ENCODE measurements around the gene LHX6. TPM values are rescaled to one million over a fixed set of nuclear protein-coding genes. Genes with fewer than 3 reads are reported as not detected.

Gene LHX6
- total RNA-seq, 1 experiment from 2014 or later, result 6.1 TPM

DNA sequence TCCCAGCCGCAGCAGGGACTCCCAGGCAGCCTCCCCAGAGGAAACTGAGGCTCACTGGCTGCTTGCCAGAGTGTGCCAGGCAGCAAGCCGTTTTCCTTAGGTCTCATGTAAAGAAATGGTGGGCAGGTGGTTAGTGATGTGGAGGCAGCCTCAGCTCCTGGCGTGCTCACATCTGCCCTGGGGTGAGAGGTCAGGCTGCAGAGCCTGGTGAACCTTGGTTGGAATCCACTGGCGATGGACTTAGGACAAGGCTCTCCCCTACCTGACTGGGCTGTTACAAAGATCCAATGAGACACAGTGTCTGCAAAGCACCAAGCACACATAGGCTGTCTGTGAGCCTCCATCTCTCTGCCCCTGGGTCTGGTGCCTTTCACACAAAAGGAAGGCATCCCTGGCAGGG, 30.9 kb downstream of the LHX6 start:
- no peaks in the 10 kb centered on the region for H3K27me3 ChIP-seq
- H3K4me3 ChIP-seq, result no peak overlapping the region
- H3K4me1 ChIP-seq, result peaks cover 4% of the 10 kb centered on the region
- no peaks in the 10 kb centered on the region for H3K9me3 ChIP-seq (replicated peaks)
- no peak for DNase-seq
- no peaks in the 10 kb centered on the region for H3K36me3 ChIP-seq
- H3K27ac ChIP-seq, result no peak overlapping the region

DNA sequence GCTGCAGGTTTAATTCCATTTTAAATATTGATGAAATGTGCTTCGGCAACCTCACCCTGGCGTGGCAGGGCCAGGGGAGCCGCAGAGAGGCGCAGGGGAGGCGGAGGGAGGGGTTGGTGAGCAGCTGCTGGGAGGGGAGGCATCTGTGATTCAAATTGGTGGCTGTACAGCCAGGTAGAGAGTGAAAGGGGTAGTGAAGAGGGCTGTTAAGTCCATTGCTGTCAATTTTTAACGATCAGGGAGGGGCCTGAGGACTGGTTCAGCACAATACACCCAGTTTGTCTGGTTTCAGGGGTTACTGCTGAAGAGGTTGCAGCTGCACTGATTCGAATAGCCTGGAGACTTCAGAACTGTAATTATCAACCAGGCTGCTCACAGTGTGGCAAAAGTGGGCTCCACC, 31.3 kb downstream of the LHX6 start:
- Histone ChIP-seq H3K27me3 (no peaks in the 10 kb centered on the region), H3K36me3 (no peaks in the 10 kb centered on the region), H3K27ac (no peak overlapping the region), H3K4me3 (no peak overlapping the region), H3K9me3 (replicated peaks) (no peaks in the 10 kb centered on the region), H3K4me1 (peaks cover 8% of the 10 kb centered on the region)
- no peak for DNase-seq

DNA sequence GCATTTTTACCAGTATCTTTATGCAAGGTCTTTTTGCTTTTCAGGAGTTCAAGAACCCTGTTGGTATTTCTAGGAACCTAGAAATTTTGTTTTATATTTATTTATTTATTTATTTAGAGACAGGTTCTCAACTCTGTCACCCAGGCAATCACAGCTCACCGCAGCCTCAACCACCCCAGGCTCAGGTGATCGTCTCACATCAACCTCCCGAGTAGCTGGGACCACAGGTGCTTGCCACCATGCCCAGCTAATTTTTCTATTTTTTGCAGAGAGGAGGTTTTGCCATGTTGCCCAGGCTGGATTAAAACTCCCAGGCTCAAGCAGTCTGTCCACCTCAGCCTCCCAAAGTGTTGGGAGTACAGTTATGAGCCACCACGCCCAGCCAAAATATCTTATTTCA, 32.9 kb downstream of the LHX6 start:
- no peaks in the 10 kb centered on the region for H3K27me3 ChIP-seq
- H3K4me3 ChIP-seq, result no peak overlapping the region
- peaks cover 12% of the 10 kb centered on the region for H3K4me1 ChIP-seq
- DNase-seq, result no peak
- H3K36me3 ChIP-seq, result no peaks in the 10 kb centered on the region
- H3K9me3 ChIP-seq (replicated peaks), result no peaks in the 10 kb centered on the region
- no peak overlapping the region for H3K27ac ChIP-seq

DNA sequence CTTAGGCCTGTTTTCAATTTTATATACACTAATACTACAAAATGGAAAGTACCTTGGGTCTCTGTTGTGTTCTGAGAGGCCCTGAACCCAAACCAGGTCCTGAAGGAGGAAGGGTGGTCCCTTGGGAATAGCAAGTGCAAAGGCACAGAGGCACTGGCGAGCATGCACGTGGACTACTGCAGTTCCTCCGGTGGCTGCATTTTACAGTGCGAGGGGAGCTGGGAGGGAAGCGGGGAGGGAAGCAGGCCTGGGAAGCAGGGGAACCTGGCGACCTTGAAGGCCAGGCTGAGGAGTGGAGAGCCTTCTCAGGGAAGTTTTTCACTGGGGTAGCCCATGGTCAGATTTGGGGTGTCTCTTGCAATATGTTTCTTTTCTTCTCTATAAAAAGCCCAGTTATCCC, 35.1 kb downstream of the LHX6 start:
- H3K4me1 ChIP-seq, result peaks cover 12% of the 10 kb centered on the region
- H3K27me3 ChIP-seq, result no peaks in the 10 kb centered on the region
- no peaks in the 10 kb centered on the region for H3K9me3 ChIP-seq (replicated peaks)
- no peak overlapping the region for H3K4me3 ChIP-seq
- DNase-seq, result no peak
- H3K36me3 ChIP-seq, result no peaks in the 10 kb centered on the region
- H3K27ac ChIP-seq, result no peak overlapping the region

DNA sequence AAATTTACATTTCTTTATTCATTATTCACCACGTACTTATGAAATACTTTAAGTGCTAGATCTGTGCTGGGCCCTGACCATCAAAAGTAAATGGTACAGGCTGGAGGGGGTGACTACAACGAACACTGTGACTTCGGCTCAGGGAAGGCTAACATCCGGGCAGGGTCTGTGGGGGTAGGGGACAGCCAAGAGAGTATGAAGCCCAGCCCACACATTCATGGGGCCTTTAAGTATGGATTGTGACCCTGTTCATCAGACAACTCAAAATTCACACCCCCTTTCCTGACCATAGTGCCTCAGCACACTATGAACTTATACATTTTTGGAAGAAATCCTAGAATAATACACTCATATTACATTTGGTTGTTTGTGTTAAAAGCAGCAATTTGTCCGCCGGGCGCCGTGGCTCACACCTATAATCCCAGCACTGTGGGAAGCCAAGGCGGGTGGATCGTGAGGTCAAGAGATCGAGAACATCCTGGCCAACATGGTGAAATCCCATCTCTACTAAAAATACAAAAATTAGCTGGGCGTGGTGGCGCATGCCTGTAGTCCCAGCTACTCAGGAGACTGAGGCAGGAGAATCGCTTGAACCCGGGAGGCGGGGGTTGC, 35.7 kb downstream of the LHX6 start:
- Histone ChIP-seq H3K9me3 (replicated peaks) (no peaks in the 10 kb centered on the region), H3K4me1 (peaks cover 12% of the 10 kb centered on the region), H3K36me3 (no peaks in the 10 kb centered on the region)

DNA sequence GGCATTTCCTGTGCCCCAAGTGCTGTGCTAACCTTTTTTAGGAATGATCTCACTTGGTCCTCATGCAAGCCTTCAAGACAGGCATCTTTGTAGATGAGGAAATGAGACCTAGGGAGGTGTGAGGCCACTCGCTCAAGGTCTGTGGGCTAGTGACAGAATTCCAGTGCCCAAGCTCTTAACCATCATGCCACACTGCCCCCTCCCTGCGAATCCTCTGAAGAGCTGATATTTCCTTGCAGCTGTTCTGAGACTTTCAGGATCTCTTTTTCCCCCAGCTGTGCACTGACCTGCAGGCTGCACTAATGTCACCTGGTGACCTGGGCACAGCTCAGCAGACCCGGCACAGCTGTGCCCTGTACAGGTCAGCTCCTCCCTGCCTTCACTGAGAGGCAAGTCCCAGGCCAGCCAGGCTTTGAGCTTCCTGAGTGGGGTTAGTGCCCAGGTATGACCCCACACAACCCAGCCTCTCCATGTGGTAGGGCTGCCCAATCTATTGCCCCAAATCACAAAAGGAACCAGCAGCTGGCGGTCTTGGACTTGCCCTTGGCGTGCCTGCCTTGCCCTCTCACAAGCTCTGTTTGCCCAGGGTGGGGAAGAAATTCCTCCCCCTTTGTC, 36.4 kb downstream of the LHX6 start:
- Histone ChIP-seq H3K4me3 (no peak overlapping the region), H3K27ac (no peak overlapping the region), H3K36me3 (no peaks in the 10 kb centered on the region), H3K9me3 (replicated peaks) (no peaks in the 10 kb centered on the region), H3K27me3 (no peaks in the 10 kb centered on the region), H3K4me1 (peaks cover 12% of the 10 kb centered on the region)
- peak in 1 of 2 experiments; percentile 46 for DNase-seq

More for the DNA sequence above, 35.7 kb downstream of the LHX6 start:
- DNase-seq, result peak in 1 of 2 experiments; percentile 26
- Histone ChIP-seq H3K4me3 (no peak overlapping the region), H3K27ac (no peak overlapping the region), H3K27me3 (no peaks in the 10 kb centered on the region)

DNA sequence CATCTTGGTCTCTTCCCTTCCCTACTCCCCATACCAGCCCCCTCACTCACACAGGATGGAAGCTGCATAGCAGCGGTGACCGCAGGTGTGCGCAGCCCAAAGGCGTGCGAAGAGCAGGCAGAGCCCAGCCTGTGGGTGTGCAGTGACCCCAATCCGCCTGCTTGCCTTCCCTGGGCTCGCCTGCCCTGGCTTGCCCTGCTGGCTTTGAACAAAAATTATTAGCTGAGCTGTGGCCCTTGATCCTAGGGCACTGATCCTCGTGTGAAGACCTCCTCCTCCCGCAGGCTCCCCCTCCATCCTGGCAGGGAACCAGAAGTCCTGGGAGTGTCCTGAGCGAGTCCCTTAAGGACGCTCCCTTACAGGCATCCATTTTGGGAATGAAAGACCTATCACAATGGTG, 37.2 kb downstream of the LHX6 start:
- no peak for DNase-seq
- Histone ChIP-seq H3K36me3 (no peaks in the 10 kb centered on the region), H3K27me3 (no peaks in the 10 kb centered on the region), H3K27ac (no peak overlapping the region), H3K4me1 (peaks cover 12% of the 10 kb centered on the region), H3K4me3 (no peak overlapping the region), H3K9me3 (replicated peaks) (no peaks in the 10 kb centered on the region)

DNA sequence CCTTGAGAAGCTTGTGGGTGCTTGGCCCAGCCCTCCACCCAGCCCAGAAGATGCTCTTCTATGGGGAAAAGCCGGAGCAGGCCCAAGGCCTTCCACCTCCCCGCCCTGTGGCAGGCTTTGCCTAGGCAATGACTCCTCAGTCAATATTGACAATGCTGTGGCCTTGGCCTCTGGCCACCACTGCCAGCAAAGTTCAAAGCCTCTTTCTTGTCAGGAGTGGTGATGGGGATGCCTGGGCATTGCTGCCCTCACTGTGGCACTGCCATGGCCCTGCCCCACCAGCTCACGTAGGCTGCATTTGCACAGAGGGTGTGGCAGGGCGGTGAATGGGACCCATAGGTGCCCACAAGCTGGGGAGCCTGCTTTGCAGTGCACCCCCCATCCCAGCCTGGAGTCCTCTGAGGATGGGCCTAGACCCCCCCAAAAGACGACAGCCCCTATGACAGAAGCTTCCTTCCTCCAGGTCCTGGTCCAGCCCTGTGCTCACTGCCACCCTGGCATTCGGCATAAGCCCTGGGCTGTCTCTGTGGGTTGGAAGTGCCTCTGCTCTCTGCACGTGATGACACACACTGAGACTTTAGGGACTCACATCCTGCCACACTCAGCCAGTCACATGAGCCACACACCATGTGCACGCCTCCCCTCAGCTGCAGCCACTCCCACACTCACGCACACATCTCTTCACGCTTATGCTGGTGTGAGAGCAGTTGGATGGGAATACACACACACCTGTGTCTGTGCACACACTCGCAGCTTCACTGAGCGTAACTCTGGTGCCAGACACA, 38.0 kb downstream of the LHX6 start:
- H3K4me1 ChIP-seq, result peaks cover 12% of the 10 kb centered on the region
- no peak for DNase-seq
- H3K27ac ChIP-seq, result no peak overlapping the region
- H3K27me3 ChIP-seq, result no peaks in the 10 kb centered on the region
- H3K4me3 ChIP-seq, result no peak overlapping the region
- H3K9me3 ChIP-seq (replicated peaks), result no peaks in the 10 kb centered on the region
- H3K36me3 ChIP-seq, result no peaks in the 10 kb centered on the region

DNA sequence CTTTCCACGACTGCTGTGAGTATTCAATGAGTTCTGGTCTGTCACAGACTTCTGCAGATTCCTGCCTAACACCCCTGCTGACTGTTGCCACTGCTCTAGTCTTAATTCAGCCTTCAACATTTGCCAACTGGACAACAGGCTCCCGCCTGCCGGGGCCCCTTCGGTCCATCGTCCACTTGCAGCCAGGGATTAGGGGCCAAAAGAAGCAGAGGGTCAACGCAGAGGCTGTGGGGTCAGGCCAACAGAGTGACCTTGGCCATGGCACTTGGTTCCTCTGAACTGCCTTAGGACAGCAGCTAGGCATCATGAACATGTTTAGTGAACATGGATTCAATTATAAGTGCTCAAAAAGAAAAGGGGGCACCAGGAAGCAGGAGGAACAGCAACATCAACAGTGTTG, 40.4 kb downstream of the LHX6 start:
- Histone ChIP-seq H3K27me3 (peaks cover 2% of the 10 kb centered on the region; the same call in 1 of the 2 replicates), H3K9me3 (replicated peaks) (no peaks in the 10 kb centered on the region), H3K27ac (no peak overlapping the region)

DNA sequence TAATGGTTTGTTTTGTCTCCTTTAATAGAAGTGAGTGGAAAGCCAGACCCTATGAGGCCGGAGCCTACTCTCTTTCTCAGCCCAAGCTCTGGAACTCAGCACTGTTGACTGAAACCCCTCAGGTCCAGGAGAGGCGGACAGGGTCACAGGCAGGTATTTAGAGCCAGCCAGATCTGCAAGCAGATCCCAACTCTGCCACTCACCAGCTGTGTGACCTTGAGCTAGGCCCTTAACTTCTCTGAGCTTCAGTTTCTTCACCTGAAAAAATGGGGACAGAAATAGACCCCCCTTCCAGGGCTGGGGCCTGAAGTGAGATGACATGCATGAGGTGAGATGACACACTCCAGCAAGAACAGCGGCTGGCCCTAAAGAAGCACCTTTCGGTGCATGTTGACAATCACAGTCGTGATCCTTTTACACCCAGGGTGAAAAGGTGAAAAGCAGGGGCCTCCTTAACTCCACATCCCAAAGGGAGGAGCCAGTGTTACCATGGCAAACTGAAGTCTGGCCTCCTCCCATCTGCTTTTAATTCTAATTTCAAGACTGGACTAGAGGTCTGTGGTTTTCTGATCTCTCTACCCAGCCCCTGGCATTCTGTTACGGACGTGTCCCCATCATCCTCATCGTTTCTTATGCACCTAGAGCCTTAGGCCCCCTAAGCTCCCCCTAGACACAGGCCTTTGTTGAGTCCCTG, 41.8 kb downstream of the LHX6 start:
- Histone ChIP-seq H3K27me3 (peaks cover 2% of the 10 kb centered on the region; the same call in 1 of the 2 replicates), H3K27ac (no peak overlapping the region), H3K4me3 (no peak overlapping the region), H3K9me3 (replicated peaks) (no peaks in the 10 kb centered on the region), H3K4me1 (peaks cover under 1% of the 10 kb centered on the region; the same call in 1 of the 2 replicates), H3K36me3 (no peaks in the 10 kb centered on the region)
- no peak for DNase-seq

More for the DNA sequence above, 40.4 kb downstream of the LHX6 start:
- H3K4me1 ChIP-seq, result peaks cover 12% of the 10 kb centered on the region
- H3K36me3 ChIP-seq, result no peaks in the 10 kb centered on the region
- H3K4me3 ChIP-seq, result no peak overlapping the region
- no peak for DNase-seq

DNA sequence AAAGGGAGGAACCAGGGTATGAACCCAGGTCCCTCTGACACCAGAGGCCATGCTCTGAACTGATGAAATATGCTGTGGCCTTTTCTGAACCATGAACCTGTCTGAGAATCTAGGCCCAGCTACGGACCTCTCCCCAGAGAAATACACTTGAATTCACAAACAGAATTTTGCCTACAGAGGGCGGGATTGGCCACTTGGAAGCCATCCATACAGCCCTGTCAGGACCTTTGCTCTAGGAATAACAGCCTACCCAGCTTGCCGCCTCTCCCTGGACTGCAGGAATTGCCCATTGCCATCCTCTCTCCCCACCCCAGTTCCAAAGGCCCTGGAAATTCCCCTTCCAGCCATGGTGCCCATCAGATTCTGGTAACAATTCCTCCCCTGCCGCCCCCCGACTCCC, 42.5 kb downstream of the LHX6 start:
- DNase-seq, result peak in 1 of 2 experiments; percentile 28
- H3K4me3 ChIP-seq, result no peak overlapping the region
- no peaks in the 10 kb centered on the region for H3K36me3 ChIP-seq
- H3K4me1 ChIP-seq, result no peaks in the 10 kb centered on the region
- H3K9me3 ChIP-seq (replicated peaks), result no peaks in the 10 kb centered on the region
- H3K27ac ChIP-seq, result no peak overlapping the region
- peaks cover 2% of the 10 kb centered on the region; the same call in 1 of the 2 replicates for H3K27me3 ChIP-seq

DNA sequence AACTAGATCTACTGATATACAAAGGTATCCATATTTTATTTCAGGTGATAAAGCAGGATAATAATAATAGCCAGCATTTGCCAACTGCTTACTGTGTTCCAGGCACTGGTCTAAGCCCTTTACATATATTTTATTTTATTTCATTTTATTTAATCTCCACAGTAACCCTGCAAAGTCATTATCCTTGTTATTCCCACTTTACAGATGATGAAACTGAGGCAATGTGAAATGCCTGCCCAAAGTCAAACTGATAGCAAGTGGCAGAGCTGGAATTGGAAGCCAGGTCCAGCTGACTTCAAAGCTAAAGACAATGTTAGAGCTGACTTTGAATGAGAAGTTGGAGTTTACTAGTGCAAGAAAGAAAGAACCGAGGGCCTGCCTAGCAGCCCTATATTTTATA, 44.2 kb downstream of the LHX6 start:
- Histone ChIP-seq H3K4me3 (no peak overlapping the region), H3K36me3 (no peaks in the 10 kb centered on the region), H3K27ac (no peak overlapping the region)

DNA sequence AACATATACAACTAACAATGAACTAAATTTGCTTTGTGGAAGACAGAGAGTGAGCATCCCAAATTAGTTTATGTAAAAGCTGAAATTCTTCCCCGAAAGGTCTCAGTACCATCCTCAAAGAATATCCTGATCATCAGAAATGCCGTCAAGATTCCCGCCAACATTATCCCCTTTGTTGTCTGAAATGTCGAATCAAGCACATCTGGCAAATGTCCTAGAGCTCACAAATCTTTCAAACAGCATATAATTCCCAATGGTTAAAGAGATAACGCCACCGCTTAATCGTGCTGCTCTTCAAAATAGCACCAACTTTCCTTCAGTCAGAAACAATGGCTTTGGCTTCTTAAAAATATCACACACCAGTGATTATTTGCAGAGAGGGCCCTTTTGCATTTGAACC, 45.3 kb downstream of the LHX6 start:
- no peaks in the 10 kb centered on the region for H3K9me3 ChIP-seq (replicated peaks)
- peaks cover 5% of the 10 kb centered on the region; the same call in 1 of the 2 replicates for H3K4me1 ChIP-seq
- H3K4me3 ChIP-seq, result no peak overlapping the region
- peaks cover 2% of the 10 kb centered on the region; the same call in 1 of the 2 replicates for H3K27me3 ChIP-seq
- H3K36me3 ChIP-seq, result no peaks in the 10 kb centered on the region
- no peak overlapping the region for H3K27ac ChIP-seq
- DNase-seq, result no peak

More for the DNA sequence above, 44.2 kb downstream of the LHX6 start:
- no peaks in the 10 kb centered on the region for H3K9me3 ChIP-seq (replicated peaks)
- peaks cover 2% of the 10 kb centered on the region; the same call in 1 of the 2 replicates for H3K27me3 ChIP-seq
- DNase-seq, result no peak
- H3K4me1 ChIP-seq, result peaks cover 4% of the 10 kb centered on the region; the same call in 1 of the 2 replicates

DNA sequence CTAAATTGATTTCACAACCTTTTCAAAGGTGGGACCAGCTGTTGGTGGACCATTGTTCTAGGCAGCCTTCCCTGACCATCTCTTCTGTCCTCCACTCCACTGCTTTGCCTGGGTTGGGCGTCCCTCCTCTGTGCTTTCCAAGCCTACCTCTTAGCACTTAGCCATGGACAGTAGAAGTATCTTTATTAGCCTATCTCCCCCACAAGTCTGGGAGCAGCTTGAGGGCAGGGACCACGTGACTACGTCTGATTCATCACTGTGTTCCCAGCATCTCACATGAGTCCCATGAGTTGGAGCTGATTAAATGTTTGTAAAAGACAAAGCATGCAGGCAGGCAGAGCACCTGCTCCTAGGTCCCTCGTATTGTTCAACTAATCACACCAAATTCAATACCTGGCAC, 48.1 kb downstream of the LHX6 start:
- Histone ChIP-seq H3K4me3 (no peak overlapping the region), H3K4me1 (peaks cover 5% of the 10 kb centered on the region; the same call in 1 of the 2 replicates), H3K9me3 (replicated peaks) (no peaks in the 10 kb centered on the region), H3K27ac (no peak overlapping the region), H3K36me3 (no peaks in the 10 kb centered on the region), H3K27me3 (peaks cover 2% of the 10 kb centered on the region; the same call in 1 of the 2 replicates)
- peak; percentile 40 to 55 for DNase-seq
